Measurements from ENCODE around the gene AMFR.

AMFR gene

GRCh38 chr16:56317998-56318826 lies 107.1 kb downstream of the AMFR start:
- TF ChIP-seq CTCF (IDR thresholded peaks at IDR 0.05; ENCODE audit: low read depth, low read length) = peak; percentile 93
- peak; percentile 86 for DNase-seq
- peak overlapping the region; percentile 26 for H3K4me3 ChIP-seq (ENCODE audit: low read depth, low read length)
- no peaks in the 10 kb centered on the region for H3K9me3 ChIP-seq (ENCODE audit: severe bottlenecking)
- no peak overlapping the region; the same call in 1 of the 2 replicates for H3K27ac ChIP-seq
- no peaks in the 10 kb centered on the region; the same call in 1 of the 2 replicates for H3K36me3 ChIP-seq
- H3K27me3 ChIP-seq (ENCODE audit: insufficient read depth, low read depth, severe bottlenecking) = no peaks in the 10 kb centered on the region

GRCh38 chr16:56316545-56316944 lies 108.8 kb downstream of the AMFR start:
- Histone ChIP-seq H3K4me3 (ENCODE audit: low read depth, low read length) (no peak overlapping the region), H3K9me3 (ENCODE audit: severe bottlenecking) (no peaks in the 10 kb centered on the region), H3K27ac (no peak overlapping the region), H3K27me3 (ENCODE audit: insufficient read depth, low read depth, severe bottlenecking) (no peaks in the 10 kb centered on the region), H3K36me3 (no peaks in the 10 kb centered on the region; the same call in 1 of the 2 replicates)
- peak; percentile 21 for DNase-seq
- TF ChIP-seq CTCF (IDR thresholded peaks at IDR 0.05; ENCODE audit: low read depth, low read length) = peak; percentile 42

GRCh38 chr16:56315955-56316354 lies 109.4 kb downstream of the AMFR start:
- TF ChIP-seq CTCF (IDR thresholded peaks at IDR 0.05; ENCODE audit: low read depth, low read length) = no peak

GRCh38 chr16:56314244-56314850 lies 111.0 kb downstream of the AMFR start:
- Histone ChIP-seq H3K27me3 (ENCODE audit: insufficient read depth, low read depth, severe bottlenecking) (no peaks in the 10 kb centered on the region), H3K27ac (no peak overlapping the region), H3K4me3 (ENCODE audit: low read depth, low read length) (no peak overlapping the region), H3K36me3 (no peaks in the 10 kb centered on the region), H3K9me3 (ENCODE audit: severe bottlenecking) (no peaks in the 10 kb centered on the region)
- DNase-seq = no peak
- no peak for TF ChIP-seq CTCF (IDR thresholded peaks at IDR 0.05; ENCODE audit: low read depth, low read length)

More at GRCh38 chr16:56315955-56316354, 109.4 kb downstream of the AMFR start:
- Histone ChIP-seq H3K27ac (no peak overlapping the region), H3K9me3 (ENCODE audit: severe bottlenecking) (no peaks in the 10 kb centered on the region), H3K27me3 (ENCODE audit: insufficient read depth, low read depth, severe bottlenecking) (no peaks in the 10 kb centered on the region), H3K36me3 (no peaks in the 10 kb centered on the region; the same call in 1 of the 2 replicates), H3K4me3 (ENCODE audit: low read depth, low read length) (no peak overlapping the region)
- no peak for DNase-seq

GRCh38 chr16:56312556-56312955 lies 112.8 kb downstream of the AMFR start:
- H3K27me3 ChIP-seq (ENCODE audit: insufficient read depth, low read depth, severe bottlenecking) = no peaks in the 10 kb centered on the region
- no peak overlapping the region for H3K4me3 ChIP-seq (ENCODE audit: low read depth, low read length)
- TF ChIP-seq CTCF (IDR thresholded peaks at IDR 0.05; ENCODE audit: low read depth, low read length) = no peak
- DNase-seq = no peak
- H3K27ac ChIP-seq = no peak overlapping the region
- H3K36me3 ChIP-seq = no peaks in the 10 kb centered on the region
- H3K9me3 ChIP-seq (ENCODE audit: severe bottlenecking) = no peaks in the 10 kb centered on the region
